Hepatocyte (in vitro differentiated cells): ENCODE measurements around the gene PAIP2B. TPM values are rescaled to one million over a fixed set of nuclear protein-coding genes. Genes with fewer than 3 reads are reported as not detected.

ENCODE experiments used
- DNase-seq: peaks from one replicate; pipeline ENCODE4 v3.0.0-alpha.2; 2016; ENCODE audit warnings: low spot score
- H2AFZ ChIP-seq: fragments of 200-600 bp; sonication (generic); 2 replicates; pipeline ENCODE4 v1.6.0; 2016; ENCODE audit warnings: antibody characterized with exemption, mild to moderate bottlenecking
- H3K27ac ChIP-seq: fragments of 200-600 bp; sonication (generic); 2 replicates; pipeline ENCODE4 v1.5.1; 2016; ENCODE audit warnings: mild to moderate bottlenecking
- H3K27me3 ChIP-seq: fragments of 200-600 bp; sonication (generic); 2 replicates; pipeline ENCODE4 v1.6.1; 2016
- H3K36me3 ChIP-seq: fragments of 200-600 bp; sonication (generic); replicated peaks from 2 replicates; pipeline ENCODE4 v1.5.1; 2016; ENCODE audit warnings: low read depth; ENCODE audit not compliant: insufficient read depth
- H3K4me1 ChIP-seq: fragments of 200-600 bp; sonication (generic); 2 replicates; pipeline ENCODE4 v1.5.1; 2016; ENCODE audit warnings: mild to moderate bottlenecking, moderate library complexity; ENCODE audit not compliant: insufficient read depth
- H3K4me2 ChIP-seq: fragments of 200-600 bp; sonication (generic); 2 replicates; pipeline ENCODE4 v1.6.0; 2016
- H3K4me3 ChIP-seq: fragments of 200-600 bp; sonication (generic); 2 replicates; pipeline ENCODE4 v1.5.1; 2016; ENCODE audit warnings: mild to moderate bottlenecking
- H3K79me2 ChIP-seq: fragments of 200-600 bp; sonication (generic); 2 replicates; pipeline ENCODE4 v1.6.0; 2017; ENCODE audit warnings: mild to moderate bottlenecking
- H3K9me2 ChIP-seq: fragments of 200-600 bp; sonication (generic); replicated peaks from 2 replicates; pipeline ENCODE4 v1.6.0; 2017; ENCODE audit warnings: mild to moderate bottlenecking; ENCODE audit not compliant: insufficient read depth
- H3K9me3 ChIP-seq: fragments of 200-600 bp; sonication (generic); 2 replicates; pipeline ENCODE4 v1.5.1; 2016; ENCODE audit warnings: low read depth, mild to moderate bottlenecking
- H4K20me1 ChIP-seq: fragments of 200-600 bp; sonication (generic); 2 replicates; pipeline ENCODE4 v1.6.0; 2016; ENCODE audit warnings: mild to moderate bottlenecking; ENCODE audit not compliant: insufficient read depth, poor library complexity, severe bottlenecking
- CTCF ChIP-seq: fragments of 200-600 bp; sonication (generic); IDR thresholded peaks from 2 replicates; pipeline ENCODE4 v1.5.1; 2016; ENCODE audit warnings: antibody characterized with exemption, mild to moderate bottlenecking; ENCODE audit not compliant: poor library complexity
- EZH2 ChIP-seq: fragments of 200-600 bp; sonication (generic); IDR thresholded peaks from 2 replicates; pipeline ENCODE4 v1.6.1; 2016; ENCODE audit warnings: antibody characterized with exemption, mild to moderate bottlenecking, borderline replicate concordance
- EZH2phosphoT487 ChIP-seq: fragments of 200-600 bp; sonication (generic); IDR thresholded peaks from one replicate; pipeline ENCODE4 v1.6.1; 2018; ENCODE audit warnings: antibody characterized with exemption, mild to moderate bottlenecking, low read depth, moderate library complexity; ENCODE audit not compliant: unreplicated experiment, severe bottlenecking
- WGBS: methylation state at CpG from one replicate; pipeline ENCODE4 v1.1.6; 2016; ENCODE audit warnings: low lambda C conversion rate; ENCODE audit errors: missing lambda C conversion rate; 5-methylcytosine and 5-hydroxymethylcytosine counted together
- polyA plus RNA-seq: library from polyadenylated mRNA; unstranded; fragments of >200 nt; fragmentation: Nextera tagmentation; extraction: Ambion mirVana; gene quantifications from 2 replicates; pipeline ENCODE4 v1.2.1, GENCODE V29; 2016
- total RNA-seq: library from RNA; depleted of rRNA; stranded (reverse); fragments of >200 nt; gene quantifications from 2 replicates; pipeline ENCODE4 v1.2.3, GENCODE V29; 2014

PAIP2B gene
- total and polyA plus RNA-seq, 2 experiments from 2014 or later: 2.6 to 4.8 TPM

GRCh38 chr2:71151620-71152019, 75.3 kb downstream of the PAIP2B start:
- Histone ChIP-seq H3K79me2 (no peaks in the 10 kb centered on the region), H3K27me3 (no peaks in the 10 kb centered on the region), H3K4me2 (no peak overlapping the region), H3K4me1 (no peaks in the 10 kb centered on the region), H3K27ac (no peak overlapping the region), H3K9me2 (no peaks in the 10 kb centered on the region), H2AFZ (no peak overlapping the region), H4K20me1 (no peaks in the 10 kb centered on the region), H3K9me3 (no peaks in the 10 kb centered on the region), H3K4me3 (no peak overlapping the region), H3K36me3 (no peaks in the 10 kb centered on the region)
- 100% methylated on average over 1 of the region's 1 CpG for whole genome bisulfite sequencing
- no peak for DNase-seq
- TF ChIP-seq EZH2phosphoT487 (no peak), EZH2 (no peak), CTCF (no peak)

- no peaks in the 10 kb centered on the region for H3K9me3 ChIP-seq
- 83% methylated on average over 3 of the region's 3 CpGs for WGBS
- H3K4me3 ChIP-seq: no peak overlapping the region
- H2AFZ ChIP-seq: no peak overlapping the region
- H3K79me2 ChIP-seq: no peaks in the 10 kb centered on the region
- no peaks in the 10 kb centered on the region for H3K27me3 ChIP-seq
- DNase-seq: no peak
- no peaks in the 10 kb centered on the region for H3K9me2 ChIP-seq
- no peak for TF ChIP-seq EZH2
- no peak for TF ChIP-seq EZH2phosphoT487
- TF ChIP-seq CTCF: no peak
- H3K4me1 ChIP-seq: no peaks in the 10 kb centered on the region
- H4K20me1 ChIP-seq: no peaks in the 10 kb centered on the region
- H3K27ac ChIP-seq: no peak overlapping the region
- H3K4me2 ChIP-seq: no peak overlapping the region
- H3K36me3 ChIP-seq: no peaks in the 10 kb centered on the region
These were observed 76.7 kb downstream of the PAIP2B start for GRCh38 chr2:71150082-71150816.

GRCh38 chr2:71148506-71149063, 78.3 kb downstream of the PAIP2B start:
- Histone ChIP-seq H3K79me2 (no peaks in the 10 kb centered on the region), H3K4me2 (no peak overlapping the region), H2AFZ (no peak overlapping the region), H4K20me1 (no peaks in the 10 kb centered on the region), H3K4me3 (no peak overlapping the region), H3K9me3 (no peaks in the 10 kb centered on the region), H3K36me3 (no peaks in the 10 kb centered on the region), H3K27ac (no peak overlapping the region), H3K27me3 (no peaks in the 10 kb centered on the region), H3K9me2 (no peaks in the 10 kb centered on the region), H3K4me1 (no peaks in the 10 kb centered on the region)
- WGBS: 92% methylated on average over 2 of the region's 2 CpGs
- TF ChIP-seq EZH2: no peak
- TF ChIP-seq CTCF: no peak
- TF ChIP-seq EZH2phosphoT487: no peak
- DNase-seq: no peak
